ENCODE data around the gene EXOC4. TPM values are rescaled to one million over a fixed set of nuclear protein-coding genes. Genes with fewer than 3 reads are reported as not detected.

The EXOC4 gene
- polyA plus RNA-seq, 1 experiment, result 45.9 TPM

DNA sequence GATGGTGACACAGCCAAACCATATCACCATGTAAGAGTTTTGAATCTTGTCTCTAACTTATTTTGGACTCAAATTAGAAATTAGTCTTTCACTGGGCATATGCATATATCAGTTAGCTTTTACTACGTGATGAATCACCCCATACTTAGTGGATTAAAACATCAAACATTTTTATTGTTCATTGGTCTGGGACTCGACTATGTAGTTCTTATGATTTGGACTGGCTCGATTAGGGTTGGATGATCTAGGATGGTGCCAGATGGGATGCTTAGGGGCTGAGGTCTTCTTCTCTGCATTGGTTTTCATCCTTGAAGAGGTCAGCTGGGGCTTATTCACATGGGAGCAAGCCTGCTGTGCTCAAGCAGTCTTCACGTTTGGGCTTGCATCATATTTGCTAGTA lies 264.9 kb downstream of the EXOC4 start:
- ChIA-PET CTCF (no interaction called here), POLR2A (no interaction called here)
- Histone ChIP-seq H3K4me3 (ENCODE audit: low read depth, low read length) (no peak overlapping the region), H3K36me3 (ENCODE audit: control insufficient read depth, insufficient read depth, low read length) (no peaks in the 10 kb centered on the region), H3K27me3 (ENCODE audit: control insufficient read depth, insufficient read depth, low read length) (no peaks in the 10 kb centered on the region)
- TF ChIP-seq, protein P1, sequence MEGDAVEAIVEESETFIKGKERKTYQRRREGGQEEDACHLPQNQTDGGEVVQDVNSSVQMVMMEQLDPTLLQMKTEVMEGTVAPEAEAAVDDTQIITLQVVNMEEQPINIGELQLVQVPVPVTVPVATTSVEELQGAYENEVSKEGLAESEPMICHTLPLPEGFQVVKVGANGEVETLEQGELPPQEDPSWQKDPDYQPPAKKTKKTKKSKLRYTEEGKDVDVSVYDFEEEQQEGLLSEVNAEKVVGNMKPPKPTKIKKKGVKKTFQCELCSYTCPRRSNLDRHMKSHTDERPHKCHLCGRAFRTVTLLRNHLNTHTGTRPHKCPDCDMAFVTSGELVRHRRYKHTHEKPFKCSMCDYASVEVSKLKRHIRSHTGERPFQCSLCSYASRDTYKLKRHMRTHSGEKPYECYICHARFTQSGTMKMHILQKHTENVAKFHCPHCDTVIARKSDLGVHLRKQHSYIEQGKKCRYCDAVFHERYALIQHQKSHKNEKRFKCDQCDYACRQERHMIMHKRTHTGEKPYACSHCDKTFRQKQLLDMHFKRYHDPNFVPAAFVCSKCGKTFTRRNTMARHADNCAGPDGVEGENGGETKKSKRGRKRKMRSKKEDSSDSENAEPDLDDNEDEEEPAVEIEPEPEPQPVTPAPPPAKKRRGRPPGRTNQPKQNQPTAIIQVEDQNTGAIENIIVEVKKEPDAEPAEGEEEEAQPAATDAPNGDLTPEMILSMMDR (IDR thresholded peaks at IDR 0.05; ENCODE audit: insufficient read depth, low read depth, low read length), result no peak
- DNase-seq (ENCODE audit: low read depth), result no peak

DNA sequence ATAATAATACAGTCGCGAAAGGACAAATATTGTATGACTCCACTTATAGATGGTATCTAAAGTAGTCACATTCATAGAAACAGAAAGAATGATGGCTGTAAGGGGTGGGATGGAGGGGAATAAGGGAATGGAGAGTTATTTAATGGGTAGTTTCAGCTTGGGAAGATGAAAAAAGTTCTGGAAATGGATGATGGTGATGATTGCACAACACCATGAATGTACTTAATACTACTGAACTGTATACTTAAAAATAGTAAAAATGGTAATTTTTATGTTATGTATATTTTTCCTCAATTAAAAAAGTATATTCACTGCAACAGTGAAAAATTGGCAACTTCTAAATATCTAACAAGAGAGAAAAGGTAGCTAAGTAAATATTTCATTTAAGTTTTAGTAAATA lies 265.8 kb downstream of the EXOC4 start:
- Histone ChIP-seq H3K36me3 (ENCODE audit: control insufficient read depth, insufficient read depth, low read length) (no peaks in the 10 kb centered on the region), H3K27me3 (ENCODE audit: control insufficient read depth, insufficient read depth, low read length) (no peaks in the 10 kb centered on the region), H3K4me3 (ENCODE audit: low read depth, low read length) (no peak overlapping the region)
- ChIA-PET CTCF (no interaction called here), POLR2A (no interaction called here)
- no peak for DNase-seq (ENCODE audit: low read depth)
- TF ChIP-seq, protein P1 (IDR thresholded peaks at IDR 0.05; ENCODE audit: insufficient read depth, low read depth, low read length), result no peak

GRCh38 chr7:133520248-133520647 lies 267.4 kb downstream of the EXOC4 start:
- no peak overlapping the region for H3K4me3 ChIP-seq (ENCODE audit: low read depth, low read length)
- no peaks in the 10 kb centered on the region for H3K36me3 ChIP-seq (ENCODE audit: control insufficient read depth, insufficient read depth, low read length)
- no peaks in the 10 kb centered on the region for H3K27me3 ChIP-seq (ENCODE audit: control insufficient read depth, insufficient read depth, low read length)
- CTCF ChIA-PET, result no interaction called here
- POLR2A ChIA-PET, result no interaction called here
- DNase-seq (ENCODE audit: low read depth), result no peak
- TF ChIP-seq, protein P1 (IDR thresholded peaks at IDR 0.05; ENCODE audit: insufficient read depth, low read depth, low read length), result no peak

GRCh38 chr7:133522501-133522900 lies 269.6 kb downstream of the EXOC4 start:
- no peak for DNase-seq (ENCODE audit: low read depth)
- H3K27me3 ChIP-seq (ENCODE audit: control insufficient read depth, insufficient read depth, low read length), result no peaks in the 10 kb centered on the region
- TF ChIP-seq, protein P1 (IDR thresholded peaks at IDR 0.05; ENCODE audit: insufficient read depth, low read depth, low read length), result no peak
- H3K36me3 ChIP-seq (ENCODE audit: control insufficient read depth, insufficient read depth, low read length), result no peaks in the 10 kb centered on the region
- no peak overlapping the region for H3K4me3 ChIP-seq (ENCODE audit: low read depth, low read length)
- ChIA-PET POLR2A (no interaction called here), CTCF (no interaction called here)

DNA sequence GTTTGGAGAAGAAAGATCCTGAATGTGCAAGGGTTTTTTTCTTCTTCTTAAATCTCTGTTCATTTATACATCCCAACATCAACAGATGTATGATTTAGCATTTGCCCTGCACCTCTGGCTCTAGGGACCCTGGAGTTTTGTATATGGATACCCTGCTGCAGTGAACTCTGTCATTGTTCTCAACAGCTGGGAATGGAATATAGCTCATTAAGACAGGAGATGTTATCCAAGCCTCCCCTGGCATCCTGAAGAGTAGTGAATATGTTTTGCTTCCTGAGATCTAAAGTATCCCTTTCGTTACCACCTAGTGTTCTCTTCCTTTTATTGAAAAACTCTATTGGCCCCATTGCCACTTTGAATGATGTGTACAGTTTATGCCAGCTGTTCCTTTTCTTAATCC lies 275.9 kb downstream of the EXOC4 start:
- Histone ChIP-seq H3K27me3 (ENCODE audit: control insufficient read depth, insufficient read depth, low read length) (no peaks in the 10 kb centered on the region), H3K36me3 (ENCODE audit: control insufficient read depth, insufficient read depth, low read length) (no peaks in the 10 kb centered on the region), H3K4me3 (ENCODE audit: low read depth, low read length) (no peak overlapping the region)
- ChIA-PET POLR2A (no interaction called here), CTCF (interaction anchor here (0.8 kb wide), 1 partner anchor 124 kb away, joined by 3 read pairs; no protein-coding TSS in a partner anchor)
- DNase-seq (ENCODE audit: low read depth), result no peak
- TF ChIP-seq, protein P1 (IDR thresholded peaks at IDR 0.05; ENCODE audit: insufficient read depth, low read depth, low read length), result no peak
